ENCODE measurements around the gene RBP2. TPM values are rescaled to one million over a fixed set of nuclear protein-coding genes. Genes with fewer than 3 reads are reported as not detected.

RBP2 gene
- total RNA-seq: not detected in 2 replicates

GRCh38 chr3:139476348-139476747 lies at the start of gene RBP2:
Gene RBP2, minus strand, starts transcription at chr3:139476516. Its CDS starts 57 bp downstream, at chr3:139476459.

Other genes starting within 250 kb of the RBP2 start
- 61.7 and 66.9 TPM in 2 replicates for gene MRPS22, start 132.5 kb downstream of the RBP2 start, total RNA-seq
- 149 and 163 TPM in 2 replicates for gene COPB2, start 86.9 kb downstream of the RBP2 start, total RNA-seq
- gene RBP1, start 63.2 kb upstream of the RBP2 start, total RNA-seq: 5.5 and 22.2 TPM in 2 replicates
- 0.65 and 0.76 TPM in 2 replicates for gene NMNAT3, start 201.5 kb upstream of the RBP2 start, total RNA-seq

Measured in vein endothelial cell (primary cell).